Kidney (tissue), 14 donors: ENCODE data around the gene OR2S2. TPM values are rescaled to one million over a fixed set of nuclear protein-coding genes. Genes with fewer than 3 reads are reported as not detected.

ENCODE experiments used
- DNase-seq, 5 donors: peaks; one replicate each; pipeline ENCODE4 v3.0.0-alpha.2; 2013 to 2020
- FAIRE-seq: peaks from 2 replicates; lab custom pipeline; 2012; peaks lifted over from hg19 to GRCh38; lab: Jason Lieb, UNC
- H3K27ac ChIP-seq, 2 donors: one replicate each; pipeline ENCODE4 v1.7.0; 2013; ENCODE audit warnings: low read depth in 2 of 2, low read length in 2 of 2, inconsistent platforms in 1 of 2
- H3K27me3 ChIP-seq: one replicate; pipeline ENCODE4 v1.7.1; 2013; ENCODE audit warnings: low read length, inconsistent platforms; ENCODE audit not compliant: control insufficient read depth, insufficient read depth
- H3K36me3 ChIP-seq, 3 donors: one replicate each; pipeline versions ENCODE4 v1.7.0 to v1.7.1; 2013; ENCODE audit warnings: low read length in 3 of 3, control low read depth in 1 of 3, inconsistent platforms in 1 of 3; ENCODE audit not compliant: insufficient read depth in 3 of 3, control insufficient read depth in 2 of 3
- H3K4me1 ChIP-seq, 3 donors: one replicate each; pipeline versions ENCODE4 v1.7.0 to v1.7.1; 2013; ENCODE audit warnings: low read length in 3 of 3, inconsistent platforms in 1 of 3, low read depth in 1 of 3; ENCODE audit not compliant: control insufficient read depth in 2 of 3, insufficient read depth in 2 of 3
- H3K4me3 ChIP-seq, 3 donors: one replicate each; pipeline versions ENCODE4 v1.7.0 to v1.8.1; 2013; ENCODE audit warnings: low read length in 3 of 3, control low read depth in 1 of 3, inconsistent platforms in 1 of 3
- H3K9ac ChIP-seq, 3 donors: one replicate each; pipeline versions ENCODE4 v1.7.0 to v1.7.1; 2013; ENCODE audit warnings: low read length in 3 of 3, control low read depth in 1 of 3, inconsistent platforms in 1 of 3
- H3K9me3 ChIP-seq, 3 donors: one replicate each; pipeline versions ENCODE4 v1.7.0 to v1.7.1; 2013; ENCODE audit warnings: low read length in 3 of 3, control low read depth in 1 of 3, inconsistent platforms in 1 of 3; ENCODE audit not compliant: control insufficient read depth in 2 of 3, insufficient read depth in 1 of 3
- intact Hi-C: fragments of 100-400 bp; cut with DNase I; formaldehyde crosslinking; loops from one replicate; pipeline ENCODE4 v1.11.1; 2022
- polyA plus RNA-seq: library from polyadenylated mRNA; stranded (reverse); fragments of 350-450 nt; fragmentation: Illumina TruSeq; extraction: RNeasy Lipid Tissue Mini Kit (QIAGEN cat#74804); gene quantifications from one replicate; pipeline ENCODE4 v1.2.3, GENCODE V29; 2014; ENCODE audit warnings: low read depth, low replicate concordance; ENCODE audit not compliant: insufficient read depth
- total RNA-seq: library from RNA; stranded (reverse); fragmentation: NEBNext Ultra II Directional; extraction: Animal tissue kit (Norgen Biotek cat#: 25700); gene quantifications from one replicate; pipeline ENCODE4 v1.2.1, GENCODE V29; 2021
- TF ChIP-seq, protein P1 (sequence below): IDR thresholded peaks from 3 replicates; pipeline ENCODE4 v1.5.1; 2012; ENCODE audit warnings: mild to moderate bottlenecking, moderate library complexity, borderline replicate concordance; ENCODE audit not compliant: insufficient read depth; ENCODE audit errors: extremely low read depth
- donor health status: control.
- donor health status: control.
- donor health status: control.
- donor health status: control.
- donor health status: control.
- donor health status: DM: yes; HTN: yes; CAD: no.
- donor health status: Normal renal cell carcinoma (clear cell type).

Gene OR2S2
- total and polyA plus RNA-seq, 2 donors from 2014 or later: not detected

DNA sequence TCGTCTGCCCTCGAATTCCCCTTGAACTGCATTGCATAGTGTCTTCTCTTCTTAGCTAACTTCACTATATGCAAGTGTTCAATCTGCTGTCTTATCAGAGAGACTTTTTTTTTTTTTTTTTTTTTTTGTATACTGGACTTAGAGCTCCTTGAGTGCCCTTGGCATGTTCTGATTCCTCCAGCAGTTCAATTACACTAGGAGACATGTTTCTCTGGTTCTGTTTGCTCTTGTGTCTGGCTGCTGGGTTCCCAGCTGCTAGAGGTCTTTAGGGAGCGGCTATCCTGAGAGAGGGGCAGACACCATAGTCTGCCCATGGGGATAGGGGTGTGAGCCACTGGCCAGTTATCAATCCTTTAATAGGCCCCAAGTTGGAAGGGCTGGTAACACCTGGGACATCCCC lies 13.1 kb downstream of the OR2S2 start:
- Histone ChIP-seq H3K36me3 (no peaks in the 10 kb centered on the region), H3K9me3 (no peaks in the 10 kb centered on the region), H3K9ac (no peak overlapping the region), H3K27ac (no peak overlapping the region), H3K27me3 (no peaks in the 10 kb centered on the region), H3K4me1 (peaks cover 0 to 6% (median 4%) of the 10 kb centered on the region in 3 donors), H3K4me3 (no peak overlapping the region)
- FAIRE-seq (no peak), DNase-seq (no peak)
- TF ChIP-seq, protein P1, sequence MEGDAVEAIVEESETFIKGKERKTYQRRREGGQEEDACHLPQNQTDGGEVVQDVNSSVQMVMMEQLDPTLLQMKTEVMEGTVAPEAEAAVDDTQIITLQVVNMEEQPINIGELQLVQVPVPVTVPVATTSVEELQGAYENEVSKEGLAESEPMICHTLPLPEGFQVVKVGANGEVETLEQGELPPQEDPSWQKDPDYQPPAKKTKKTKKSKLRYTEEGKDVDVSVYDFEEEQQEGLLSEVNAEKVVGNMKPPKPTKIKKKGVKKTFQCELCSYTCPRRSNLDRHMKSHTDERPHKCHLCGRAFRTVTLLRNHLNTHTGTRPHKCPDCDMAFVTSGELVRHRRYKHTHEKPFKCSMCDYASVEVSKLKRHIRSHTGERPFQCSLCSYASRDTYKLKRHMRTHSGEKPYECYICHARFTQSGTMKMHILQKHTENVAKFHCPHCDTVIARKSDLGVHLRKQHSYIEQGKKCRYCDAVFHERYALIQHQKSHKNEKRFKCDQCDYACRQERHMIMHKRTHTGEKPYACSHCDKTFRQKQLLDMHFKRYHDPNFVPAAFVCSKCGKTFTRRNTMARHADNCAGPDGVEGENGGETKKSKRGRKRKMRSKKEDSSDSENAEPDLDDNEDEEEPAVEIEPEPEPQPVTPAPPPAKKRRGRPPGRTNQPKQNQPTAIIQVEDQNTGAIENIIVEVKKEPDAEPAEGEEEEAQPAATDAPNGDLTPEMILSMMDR: no peak
- intact Hi-C loops: no loop called here

GRCh38 chr9:35944173-35944572 lies 13.8 kb downstream of the OR2S2 start:
- intact Hi-C loops: no loop called here
- TF ChIP-seq, protein P1: no peak
- H3K9ac ChIP-seq: no peak overlapping the region
- no peaks in the 10 kb centered on the region for H3K36me3 ChIP-seq
- H3K27ac ChIP-seq: no peak overlapping the region
- FAIRE-seq: no peak
- H3K27me3 ChIP-seq: no peaks in the 10 kb centered on the region
- H3K4me3 ChIP-seq: no peak overlapping the region
- peaks cover 0 to 6% (median 0%) of the 10 kb centered on the region in 3 donors for H3K4me1 ChIP-seq
- no peaks in the 10 kb centered on the region for H3K9me3 ChIP-seq
- DNase-seq: no peak

- TF ChIP-seq, protein P1: no peak
- Histone ChIP-seq H3K36me3 (no peaks in the 10 kb centered on the region), H3K9ac (no peak overlapping the region), H3K27me3 (no peaks in the 10 kb centered on the region), H3K4me3 (no peak overlapping the region), H3K4me1 (peaks cover 0 to 6% (median 0%) of the 10 kb centered on the region in 3 donors), H3K9me3 (no peaks in the 10 kb centered on the region), H3K27ac (no peak overlapping the region)
- DNase-seq: no peak
- intact Hi-C loops: no loop called here
- FAIRE-seq: no peak
Measured at GRCh38 chr9:35942286-35942685, 15.7 kb downstream of the OR2S2 start.
